ENCODE measurements around the gene ACOXL.
"Not testable (repeated sequence)": the region's sequence is repeated elsewhere in the genome, so short reads cannot be mapped to it uniquely, and the experiment has no call there.

The ACOXL gene

GRCh38 chr2:110855841-110856240 lies 123.5 kb downstream of the ACOXL start:
- not testable (repeated sequence) for DNase-seq (ENCODE audit: low read depth)

- DNase-seq (ENCODE audit: low read depth), result peak; percentile 34
These were observed 125.9 kb downstream of the ACOXL start for GRCh38 chr2:110858135-110858725.

GRCh38 chr2:110858993-110859701 lies 126.8 kb downstream of the ACOXL start:
- DNase-seq (ENCODE audit: low read depth), result no peak

GRCh38 chr2:110860630-110861029 lies 128.3 kb downstream of the ACOXL start:
- DNase-seq (ENCODE audit: low read depth), result no peak

GRCh38 chr2:110861616-110862260 lies 129.4 kb downstream of the ACOXL start:
- DNase-seq (ENCODE audit: low read depth), result no peak

- DNase-seq (ENCODE audit: low read depth), result no peak
These were observed 131.4 kb downstream of the ACOXL start for GRCh38 chr2:110863726-110864125.

- DNase-seq (ENCODE audit: low read depth), result no peak
These were observed 131.8 kb downstream of the ACOXL start for GRCh38 chr2:110864176-110864575.

- DNase-seq (ENCODE audit: low read depth), result no peak
These were observed 132.4 kb downstream of the ACOXL start for GRCh38 chr2:110864731-110865130.

- DNase-seq (ENCODE audit: low read depth), result no peak
These were observed 132.8 kb downstream of the ACOXL start for GRCh38 chr2:110865188-110865587.

GRCh38 chr2:110866045-110866444 lies 133.7 kb downstream of the ACOXL start:
- no peak for DNase-seq (ENCODE audit: low read depth)

- DNase-seq (ENCODE audit: low read depth), result no peak
These were observed 134.1 kb downstream of the ACOXL start for GRCh38 chr2:110866466-110866865.

GRCh38 chr2:110867078-110867477 lies 134.7 kb downstream of the ACOXL start:
- no peak for DNase-seq (ENCODE audit: low read depth)

GRCh38 chr2:110868971-110869370 lies 136.6 kb downstream of the ACOXL start:
- no peak for DNase-seq (ENCODE audit: low read depth)

- DNase-seq (ENCODE audit: low read depth), result no peak
These were observed 137.4 kb downstream of the ACOXL start for GRCh38 chr2:110869472-110870446.

- DNase-seq (ENCODE audit: low read depth), result no peak
These were observed 138.2 kb downstream of the ACOXL start for GRCh38 chr2:110870545-110870944.

- DNase-seq (ENCODE audit: low read depth), result no peak
These were observed 139.3 kb downstream of the ACOXL start for GRCh38 chr2:110871637-110872036.

GRCh38 chr2:110872521-110872920 lies 140.1 kb downstream of the ACOXL start:
- DNase-seq (ENCODE audit: low read depth), result no peak

- no peak for DNase-seq (ENCODE audit: low read depth)
These were observed 140.7 kb downstream of the ACOXL start for GRCh38 chr2:110873056-110873502.

GRCh38 chr2:110873597-110874452 lies 141.5 kb downstream of the ACOXL start:
- DNase-seq (ENCODE audit: low read depth), result no peak

GRCh38 chr2:110874453-110875383 lies 142.3 kb downstream of the ACOXL start:
- DNase-seq (ENCODE audit: low read depth), result no peak

Data from stimulated activated CD8-positive, alpha-beta memory T cell treated with anti-CD3 and anti-CD28 coated beads, Interleukin-12 subunit alpha, Interleukin-12 subunit beta, amount 100 ng/mL, for 4 hours (primary cell).